IMR-90 (cell line): Measurements from ENCODE around the gene DLGAP3. TPM values are rescaled to one million over a fixed set of nuclear protein-coding genes. Genes with fewer than 3 reads are reported as not detected.

Source experiments
- ATAC-seq: fragments of 200-7000 bp; cut with Tn5 transposase; 2 replicates; pipeline ENCODE4 v1.9.1; 2020; ENCODE audit warnings: low read depth, mild to moderate bottlenecking, moderate library complexity
- BruUV-seq: library from RNA; stranded (reverse); fragments of 400-500 nt; replicated peaks from 2 replicates; lab custom pipeline; 2021; lab: Mats Ljungman, UMichigan
- CTCF ChIA-PET: fragments of 300-600 bp; formaldehyde crosslinking; extraction: SDS; loops from one replicate; lab custom pipeline; 2021; ENCODE audit warnings: antibody characterized with exemption; lab: Yijun Ruan, JAX
- POLR2A ChIA-PET: fragments of 300-600 bp; sonication (Branson Sonifier 250); formaldehyde crosslinking; loops from one replicate; lab custom pipeline; 2022; ENCODE audit warnings: antibody characterized with exemption; ENCODE audit not compliant: unreplicated experiment; lab: Charles Lee
- DNase-seq: peaks from one replicate; pipeline ENCODE4 v3.0.0; 2013
- H2AFZ ChIP-seq: replicated peaks from 2 replicates; pipeline ENCODE3; 2013; ENCODE audit warnings: low read length, mild to moderate bottlenecking; ENCODE audit not compliant: poor library complexity
- H2AK5ac ChIP-seq: 2 replicates; pipeline ENCODE4 v1.6.1; 2013; ENCODE audit warnings: low read depth, low read length, inconsistent platforms
- H2AK9ac ChIP-seq: replicated peaks from 2 replicates; pipeline ENCODE3; 2013; ENCODE audit warnings: mild to moderate bottlenecking, low read depth, low read length, moderate library complexity; ENCODE audit not compliant: poor library complexity
- H2BK120ac ChIP-seq: 2 replicates; pipeline ENCODE4 v1.6.1; 2013; ENCODE audit warnings: low read depth, low read length, inconsistent platforms
- H2BK15ac ChIP-seq: 3 replicates; pipeline ENCODE4 v1.6.1; 2013; ENCODE audit warnings: low read depth, low read length, inconsistent platforms
- H2BK20ac ChIP-seq: 2 replicates; pipeline ENCODE4 v1.6.1; 2013; ENCODE audit warnings: low read depth, mild to moderate bottlenecking, inconsistent platforms, low read length, moderate library complexity
- H2BK5ac ChIP-seq: 2 replicates; pipeline ENCODE4 v1.6.1; 2013; ENCODE audit warnings: mild to moderate bottlenecking, low read depth, low read length, inconsistent platforms; ENCODE audit not compliant: poor library complexity, severe bottlenecking
- H3K14ac ChIP-seq: replicated peaks from 2 replicates; pipeline ENCODE4 v1.6.1; 2013; ENCODE audit warnings: low read depth, low read length, inconsistent platforms
- H3K18ac ChIP-seq: 2 replicates; pipeline ENCODE4 v1.6.1; 2013; ENCODE audit warnings: low read depth, low read length, control low read depth
- H3K23ac ChIP-seq: 2 replicates; pipeline ENCODE4 v1.6.1; 2013; ENCODE audit warnings: low read depth, low read length, inconsistent platforms
- H3K27ac ChIP-seq: 2 replicates; pipeline ENCODE4 v1.5.1; 2013; ENCODE audit warnings: mild to moderate bottlenecking, control low read depth, low read length; ENCODE audit not compliant: insufficient read depth
- H3K27me3 ChIP-seq: 2 replicates; pipeline ENCODE4 v1.6.1; 2013; ENCODE audit warnings: low read length; ENCODE audit not compliant: control insufficient read depth, insufficient read depth
- H3K36me3 ChIP-seq: 2 replicates; pipeline ENCODE4 v1.6.1; 2013; ENCODE audit warnings: low read length, mixed read lengths; ENCODE audit not compliant: control insufficient read depth, insufficient read depth
- H3K4ac ChIP-seq: 2 replicates; pipeline ENCODE4 v1.6.1; 2013; ENCODE audit warnings: low read depth, low read length, inconsistent platforms
- H3K4me1 ChIP-seq: 2 replicates; pipeline ENCODE4 v1.6.1; 2013; ENCODE audit warnings: low read length, mixed read lengths; ENCODE audit not compliant: control insufficient read depth, insufficient read depth
- H3K4me2 ChIP-seq: 2 replicates; pipeline ENCODE4 v1.6.1; 2013; ENCODE audit warnings: low read depth, mild to moderate bottlenecking, control low read depth, low read length, moderate library complexity
- H3K4me3 ChIP-seq: 2 replicates; pipeline ENCODE4 v1.5.1; 2013; ENCODE audit warnings: low read depth, mild to moderate bottlenecking, control low read depth, low read length, moderate library complexity; ENCODE audit not compliant: insufficient read depth
- H3K56ac ChIP-seq: 2 replicates; pipeline ENCODE4 v1.6.1; 2013; ENCODE audit warnings: low read length, inconsistent platforms; ENCODE audit not compliant: insufficient read depth; ENCODE audit errors: extremely low read depth
- H3K79me1 ChIP-seq, 2 experiments: 2 replicates each; pipeline ENCODE4 v1.6.1; 2013; ENCODE audit warnings: low read length in 2 of 2, inconsistent platforms in 1 of 2, low read depth in 1 of 2
- H3K9ac ChIP-seq: 2 replicates; pipeline ENCODE4 v1.6.1; 2013; ENCODE audit warnings: low read depth, low read length, control low read depth
- H3K9me1 ChIP-seq: 2 replicates; pipeline ENCODE4 v1.6.1; 2013; ENCODE audit warnings: low read length, inconsistent platforms; ENCODE audit not compliant: insufficient read depth
- H3K9me3 ChIP-seq: 2 replicates; pipeline ENCODE4 v1.6.1; 2013; ENCODE audit warnings: low read length; ENCODE audit not compliant: control insufficient read depth, insufficient read depth
- H4K20me1 ChIP-seq: 2 replicates; pipeline ENCODE4 v1.6.1; 2013; ENCODE audit warnings: low read length, inconsistent platforms; ENCODE audit not compliant: insufficient read depth
- H4K5ac ChIP-seq: 2 replicates; pipeline ENCODE4 v1.6.1; 2013; ENCODE audit warnings: mild to moderate bottlenecking, low read depth, low read length, control low read depth
- H4K8ac ChIP-seq, 2 experiments: 2 replicates each; pipeline ENCODE4 v1.6.1; 2013; ENCODE audit warnings: low read depth in 2 of 2, low read length in 2 of 2, control low read depth in 1 of 2, inconsistent platforms in 1 of 2
- H4K91ac ChIP-seq: 2 replicates; pipeline ENCODE4 v1.6.1; 2013; ENCODE audit warnings: low read depth, low read length, inconsistent platforms; ENCODE audit not compliant: insufficient read depth
- MAZ ChIP-seq: IDR thresholded peaks from 2 replicates; pipeline ENCODE4 v1.6.1; 2012; ENCODE audit warnings: low read depth, mild to moderate bottlenecking, low read length, improper control_type of control experiment, moderate library complexity, borderline replicate concordance
- RAD21 ChIP-seq: IDR thresholded peaks from 2 replicates; pipeline ENCODE4 v1.6.1; 2012; ENCODE audit warnings: low read length, improper control_type of control experiment
- WGBS, 2 experiments: methylation state at CpG; one replicate each; pipeline versions ENCODE4 v1.1.5 to v1.1.7; 2013; ENCODE audit warnings: missing lambda C conversion rate in 2 of 2; ENCODE audit not compliant: insufficient read length in 1 of 2; ENCODE audit errors: extremely low coverage in 2 of 2; 5-methylcytosine and 5-hydroxymethylcytosine counted together
- dilution Hi-C: fragments of 300-500 bp; cut with HindIII; formaldehyde crosslinking; loops from one replicate; pipeline ENCODE4 v1.14.3; 2018; ENCODE audit warnings: low sequenced_read_pairs; ENCODE audit not compliant: unreplicated experiment
- in situ Hi-C: fragments of 300-500 bp; cut with MboI; formaldehyde crosslinking; loops from 3 replicates; pipeline ENCODE4 v1.14.3; 2019; ENCODE audit warnings: low sequenced_read_pairs, inconsistent platforms, mixed read lengths
- intact Hi-C: fragments of 100-400 bp; cut with micrococcal nuclease; formaldehyde crosslinking; loops from 2 replicates; pipeline ENCODE4 v1.10.0; 2022
- polyA plus RNA-seq, 3 experiments: library from polyadenylated mRNA; depleted of rRNA; stranded (reverse); fragments of >200 nt; gene quantifications; 2 replicates each; pipeline ENCODE4 v1.2.3, GENCODE V29; 2012; ENCODE audit warnings: low replicate concordance in 1 of 3
- total RNA-seq: library from RNA; depleted of rRNA; stranded (reverse); fragments of >200 nt; gene quantifications from 2 replicates; pipeline ENCODE4 v1.2.3, GENCODE V29; 2012

DLGAP3 gene
- total and polyA plus RNA-seq, 2 of the 4 experiments (the other 2 are of a cell fraction): 0.02 TPM; not detected in 1

DNA sequence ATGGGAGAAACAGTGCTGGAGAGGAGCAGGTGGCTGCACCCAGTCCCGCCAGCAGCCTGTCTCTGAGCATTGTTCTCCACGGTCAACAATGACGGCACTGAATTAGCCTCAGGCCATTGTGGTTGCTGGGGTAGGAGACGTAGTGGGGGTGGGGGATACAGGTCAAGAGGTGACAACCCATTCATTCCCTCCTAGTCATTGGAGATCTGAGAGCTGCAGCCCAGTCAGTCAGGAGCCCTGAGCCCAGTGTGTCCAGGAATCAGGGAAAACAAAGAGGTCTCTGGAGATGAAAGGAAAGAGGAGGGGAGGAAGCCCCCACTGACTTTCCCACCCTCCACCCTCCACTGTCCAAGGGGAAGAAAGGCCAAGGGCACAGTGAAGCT, 85.2 kb downstream of the DLGAP3 start:
- dilution Hi-C loops: no loop called here
- H4K8ac ChIP-seq: no peak overlapping the region
- no peak overlapping the region for H2BK20ac ChIP-seq
- H3K18ac ChIP-seq: no peak overlapping the region
- no peak overlapping the region for H3K9ac ChIP-seq
- peaks cover 3% of the 10 kb centered on the region for H3K36me3 ChIP-seq
- no TSS peak for BruUV-seq
- no peak overlapping the region for H2BK15ac ChIP-seq
- H3K4me3 ChIP-seq: no peak overlapping the region
- H3K4ac ChIP-seq: no peak overlapping the region
- peaks cover 4% of the 10 kb centered on the region for H4K20me1 ChIP-seq
- H3K23ac ChIP-seq: no peak overlapping the region
- no peak overlapping the region for H2AK5ac ChIP-seq
- no peak overlapping the region for H4K91ac ChIP-seq
- H3K9me1 ChIP-seq: no peaks in the 10 kb centered on the region; the same call in 1 of the 2 replicates
- no peak overlapping the region for H4K5ac ChIP-seq
- intact Hi-C loops: no loop called here
- H3K4me1 ChIP-seq: no peaks in the 10 kb centered on the region
- H3K27me3 ChIP-seq: no peaks in the 10 kb centered on the region
- no peaks in the 10 kb centered on the region for H3K9me3 ChIP-seq
- ChIA-PET POLR2A (no interaction called here), CTCF (interaction anchor here (0.7 kb wide), 1 partner anchor 8 kb away, joined by 3 read pairs; no protein-coding TSS in a partner anchor)
- no peak overlapping the region for H2BK120ac ChIP-seq
- DNase-seq: no peak
- no peak overlapping the region for H3K27ac ChIP-seq
- WGBS, 2 experiments: no CpG with 5 or more reads among the region's 4 CpGs
- H2BK5ac ChIP-seq: no peak overlapping the region
- no peak overlapping the region for H3K4me2 ChIP-seq
- TF ChIP-seq RAD21 (no peak), MAZ (no peak)
- H3K56ac ChIP-seq: no peak overlapping the region
- ATAC-seq: no peak
- H2AFZ ChIP-seq: no peak overlapping the region
- peaks cover 5 to 8% of the 10 kb centered on the region in 2 experiments; a peak in 3 of 4 replicates for H3K79me1 ChIP-seq
- no peak overlapping the region for H3K14ac ChIP-seq
- no peak overlapping the region for H2AK9ac ChIP-seq
- in situ Hi-C loops: no loop called here
